ENCODE measurements around the gene CNTNAP2.

GRCh38 chr7:147145194-147145593 is 1028.6 kb downstream of the CNTNAP2 start:
- TF ChIP-seq CTCF (IDR thresholded peaks at IDR 0.05; ENCODE audit: insufficient read depth, low read length, poor library complexity, severe bottlenecking), result no peak
- TF ChIP-seq EZH2phosphoT487 (conservative IDR thresholded peaks at IDR 0.05; ENCODE audit: low read length), result no peak
